OCI-LY7 (cell line): ENCODE results near the gene PDE10A. TPM values are rescaled to one million over a fixed set of nuclear protein-coding genes. Genes with fewer than 3 reads are reported as not detected.
"Not testable (repeated sequence)": the region's sequence is repeated elsewhere in the genome, so short reads cannot be mapped to it uniquely, and the experiment has no call there.

Experiments
- BruUV-seq: library from RNA; stranded (reverse); fragments of 400-500 nt; replicated peaks from 2 replicates; lab custom pipeline; 2021; lab: Mats Ljungman, UMichigan
- CTCF ChIA-PET: fragments of 300-600 bp; sonication (Branson Sonifier 250); formaldehyde crosslinking; loops from one replicate; lab custom pipeline; 2022; ENCODE audit warnings: antibody characterized with exemption; ENCODE audit not compliant: unreplicated experiment; lab: Charles Lee
- POLR2A ChIA-PET: fragments of 300-600 bp; sonication (Branson Sonifier 250); formaldehyde crosslinking; loops from one replicate; lab custom pipeline; 2022; ENCODE audit warnings: antibody characterized with exemption; lab: Charles Lee
- DNase-seq: peaks from one replicate; pipeline ENCODE4 v3.0.0-alpha.2; 2015; ENCODE audit warnings: low spot score
- H2AFZ ChIP-seq: fragments of 200-600 bp; sonication (generic), shearing (Covaris generic); 2 replicates; pipeline ENCODE4 v1.6.1; 2014; ENCODE audit warnings: mild to moderate bottlenecking, antibody characterized with exemption, low read length, moderate library complexity
- H3K27ac ChIP-seq: fragments of 200-600 bp; sonication (generic); 2 replicates; pipeline ENCODE4 v1.5.1; 2014; ENCODE audit warnings: mixed run types, low read depth, mild to moderate bottlenecking, moderate library complexity, low read length, inconsistent platforms; ENCODE audit not compliant: poor library complexity, severe bottlenecking
- H3K36me3 ChIP-seq: fragments of 200-600 bp; sonication (generic); 2 replicates; pipeline ENCODE4 v1.6.1; 2014; ENCODE audit warnings: mild to moderate bottlenecking, antibody characterized with exemption, low read length, moderate library complexity, mixed read lengths; ENCODE audit not compliant: insufficient read depth
- H3K4me1 ChIP-seq: fragments of 200-600 bp; sonication (generic); 2 replicates; pipeline ENCODE4 v1.5.1; 2014; ENCODE audit warnings: mild to moderate bottlenecking, low read length; ENCODE audit not compliant: insufficient read depth, poor library complexity, severe bottlenecking
- H3K4me2 ChIP-seq: fragments of 200-600 bp; sonication (generic); 2 replicates; pipeline ENCODE4 v1.6.1; 2014; ENCODE audit warnings: mild to moderate bottlenecking, low read length
- H3K4me3 ChIP-seq: fragments of 200-600 bp; sonication (generic); 2 replicates; pipeline ENCODE4 v1.5.1; 2014; ENCODE audit warnings: mild to moderate bottlenecking, low read depth, low read length; ENCODE audit not compliant: poor library complexity, severe bottlenecking
- H3K79me2 ChIP-seq: fragments of 200-600 bp; sonication (generic); 2 replicates; pipeline ENCODE4 v1.6.1; 2016; ENCODE audit warnings: low read depth, mild to moderate bottlenecking, low read length, moderate library complexity, mixed read lengths; ENCODE audit not compliant: insufficient read depth
- H3K9me2 ChIP-seq: fragments of 200-600 bp; sonication (generic); 2 replicates; pipeline ENCODE4 v1.6.1; 2016; ENCODE audit warnings: mild to moderate bottlenecking, low read length, mixed read lengths; ENCODE audit not compliant: insufficient read depth
- H3K9me3 ChIP-seq: fragments of 200-600 bp; sonication (generic); 2 replicates; pipeline ENCODE4 v1.6.1; 2014; ENCODE audit warnings: mild to moderate bottlenecking, mixed run types, low read length, mixed read lengths
- H4K20me1 ChIP-seq: fragments of 200-600 bp; sonication (generic); 2 replicates; pipeline ENCODE4 v1.6.1; 2014; ENCODE audit warnings: mild to moderate bottlenecking, antibody characterized with exemption, low read length, moderate library complexity, mixed read lengths; ENCODE audit not compliant: insufficient read depth
- EZH2phosphoT487 ChIP-seq: fragments of 200-600 bp; sonication (generic); IDR thresholded peaks from 2 replicates; pipeline ENCODE4 v1.6.1; 2018; ENCODE audit warnings: low read depth, borderline replicate concordance, mild to moderate bottlenecking, mixed run types, antibody characterized with exemption, low read length, moderate library complexity, mixed read lengths
- intact Hi-C: fragments of 100-400 bp; cut with micrococcal nuclease; formaldehyde crosslinking; loops from one replicate; pipeline ENCODE4 v1.10.0; 2022; ENCODE audit not compliant: unreplicated experiment
- total RNA-seq, 2 experiments: library from RNA; depleted of rRNA in 1 of 2; stranded (reverse); fragments of >200 nt in 1 of 2; shearing (Covaris generic) in 1 of 2; gene quantifications; 2 replicates each; pipeline ENCODE4 v1.2.3, GENCODE V29; 2014 to 2022
- TF ChIP-seq, protein P1 (sequence below): fragments of 200-600 bp; sonication (generic); conservative IDR thresholded peaks from 2 replicates; pipeline ENCODE4 v1.5.1; 2014; ENCODE audit warnings: mild to moderate bottlenecking, antibody characterized with exemption, low read length, moderate library complexity, mixed read lengths

Gene PDE10A
- total RNA-seq, 2 experiments from 2014 or later: not detected

DNA sequence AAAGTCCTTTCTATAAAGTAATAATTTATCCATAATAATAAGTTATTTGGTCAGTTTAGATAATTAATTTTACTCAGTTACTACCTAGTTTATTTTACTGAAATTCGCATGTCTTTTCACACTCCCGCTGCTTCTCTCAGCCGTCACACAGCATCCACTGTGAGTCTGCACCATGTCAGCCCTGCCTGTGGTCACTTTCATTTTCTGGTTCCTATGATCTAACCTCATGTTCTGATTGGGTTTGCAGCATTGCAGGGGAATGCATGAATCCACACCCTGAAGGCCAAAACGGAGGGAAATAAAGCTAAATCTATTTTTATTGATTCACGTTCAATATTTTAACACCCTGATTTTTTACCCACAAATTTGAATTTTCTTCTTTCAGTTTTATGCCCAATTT lies 47.4 kb downstream of the PDE10A start:
- Histone ChIP-seq H4K20me1 (no peaks in the 10 kb centered on the region), H3K79me2 (no peaks in the 10 kb centered on the region), H3K4me2 (no peak overlapping the region), H2AFZ (no peak overlapping the region), H3K4me3 (no peak overlapping the region), H3K27ac (no peak overlapping the region), H3K36me3 (no peaks in the 10 kb centered on the region), H3K9me2 (no peaks in the 10 kb centered on the region), H3K4me1 (no peaks in the 10 kb centered on the region), H3K9me3 (peaks cover 5% of the 10 kb centered on the region; the same call in 1 of the 2 replicates)
- ChIA-PET CTCF (no interaction called here), POLR2A (no interaction called here)
- no TSS peak for BruUV-seq
- TF ChIP-seq, protein P1, sequence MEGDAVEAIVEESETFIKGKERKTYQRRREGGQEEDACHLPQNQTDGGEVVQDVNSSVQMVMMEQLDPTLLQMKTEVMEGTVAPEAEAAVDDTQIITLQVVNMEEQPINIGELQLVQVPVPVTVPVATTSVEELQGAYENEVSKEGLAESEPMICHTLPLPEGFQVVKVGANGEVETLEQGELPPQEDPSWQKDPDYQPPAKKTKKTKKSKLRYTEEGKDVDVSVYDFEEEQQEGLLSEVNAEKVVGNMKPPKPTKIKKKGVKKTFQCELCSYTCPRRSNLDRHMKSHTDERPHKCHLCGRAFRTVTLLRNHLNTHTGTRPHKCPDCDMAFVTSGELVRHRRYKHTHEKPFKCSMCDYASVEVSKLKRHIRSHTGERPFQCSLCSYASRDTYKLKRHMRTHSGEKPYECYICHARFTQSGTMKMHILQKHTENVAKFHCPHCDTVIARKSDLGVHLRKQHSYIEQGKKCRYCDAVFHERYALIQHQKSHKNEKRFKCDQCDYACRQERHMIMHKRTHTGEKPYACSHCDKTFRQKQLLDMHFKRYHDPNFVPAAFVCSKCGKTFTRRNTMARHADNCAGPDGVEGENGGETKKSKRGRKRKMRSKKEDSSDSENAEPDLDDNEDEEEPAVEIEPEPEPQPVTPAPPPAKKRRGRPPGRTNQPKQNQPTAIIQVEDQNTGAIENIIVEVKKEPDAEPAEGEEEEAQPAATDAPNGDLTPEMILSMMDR: no peak
- TF ChIP-seq EZH2phosphoT487: no peak
- no peak for DNase-seq
- intact Hi-C loops: no loop called here

DNA sequence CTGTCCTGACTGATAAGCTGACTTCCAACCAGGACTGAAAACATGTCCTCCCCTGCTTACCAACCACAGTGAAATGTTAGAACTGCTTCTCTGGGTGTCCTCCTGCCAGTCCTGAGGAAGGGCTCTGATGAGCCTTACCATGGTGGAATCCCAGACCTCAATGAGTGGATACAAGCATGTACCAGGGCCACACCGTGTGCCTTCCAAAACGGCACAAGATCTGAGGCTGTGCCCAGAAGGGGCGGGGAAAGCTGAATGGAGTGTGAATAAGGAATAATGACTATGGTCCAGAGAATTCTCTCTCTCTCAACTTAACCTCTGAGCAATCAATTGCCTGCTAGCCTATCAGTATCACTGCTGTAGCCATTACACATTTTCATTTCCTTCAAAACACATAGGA lies 51.7 kb downstream of the PDE10A start:
- Histone ChIP-seq H3K4me2 (no peak overlapping the region), H3K9me2 (no peaks in the 10 kb centered on the region), H3K9me3 (no peaks in the 10 kb centered on the region), H2AFZ (no peak overlapping the region), H3K79me2 (no peaks in the 10 kb centered on the region), H3K36me3 (no peaks in the 10 kb centered on the region), H3K4me1 (no peaks in the 10 kb centered on the region), H3K4me3 (no peak overlapping the region), H4K20me1 (no peaks in the 10 kb centered on the region), H3K27ac (no peak overlapping the region)
- POLR2A ChIA-PET: no interaction called here
- CTCF ChIA-PET: no interaction called here
- DNase-seq: no peak
- no TSS peak for BruUV-seq
- intact Hi-C loops: no loop called here
- no peak for TF ChIP-seq EZH2phosphoT487
- TF ChIP-seq, protein P1: no peak

DNA sequence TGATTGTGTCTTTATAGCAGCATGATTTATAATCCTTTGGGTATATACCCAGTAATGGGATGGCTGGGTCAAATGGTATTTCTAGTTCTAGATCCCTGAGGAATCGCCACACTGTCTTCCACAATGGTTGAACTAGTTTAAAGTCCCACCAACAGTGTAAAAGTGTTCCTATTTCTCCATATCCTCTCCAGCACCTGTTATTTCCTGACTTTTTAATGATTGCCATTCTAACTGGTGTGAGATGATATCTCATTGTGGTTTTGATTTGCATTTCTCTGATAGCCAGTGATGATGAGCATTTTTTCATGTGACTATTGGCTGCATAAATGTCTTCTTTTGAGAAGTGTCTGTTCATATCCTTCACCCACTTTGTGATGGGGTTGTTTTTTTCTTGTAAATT lies 54.5 kb downstream of the PDE10A start:
- H2AFZ ChIP-seq, BruUV-seq, H3K79me2 ChIP-seq, POLR2A ChIA-PET, H3K9me3 ChIP-seq, CTCF ChIA-PET, H3K4me2 ChIP-seq, intact Hi-C loops, H3K9me2 ChIP-seq, H3K27ac ChIP-seq, H3K4me3 ChIP-seq, H3K36me3 ChIP-seq, H4K20me1 ChIP-seq, H3K4me1 ChIP-seq, DNase-seq: not testable (repeated sequence)
